ENCODE data around the gene RABGAP1L.

GRCh38 chr1:174800876-174801275, 641.6 kb downstream of the RABGAP1L start:
- TF ChIP-seq PAX5 (IDR thresholded peaks at IDR 0.05; ENCODE audit: insufficient read depth, low read length, severe bottlenecking) (no peak), POLR2A (IDR thresholded peaks at IDR 0.05; ENCODE audit: low read depth, low read length) (no peak), POLR2AphosphoS5 (IDR thresholded peaks at IDR 0.05; ENCODE audit: low read depth, low read length) (no peak), TAF1 (IDR thresholded peaks at IDR 0.05; ENCODE audit: low read depth, low read length) (no peak)
